Activated effector memory CD4-positive, alpha-beta T cell treated with Interleukin-2 at 50 U/mL for 16 hours (primary cell): ENCODE measurements around the gene PRAMEF1.
"Not testable (repeated sequence)": the region's sequence is repeated elsewhere in the genome, so short reads cannot be mapped to it uniquely, and the experiment has no call there.

Experiments
- DNase-seq: peaks from one replicate; pipeline ENCODE4 v3.0.0-alpha.2; 2020

Gene PRAMEF1, protein sequence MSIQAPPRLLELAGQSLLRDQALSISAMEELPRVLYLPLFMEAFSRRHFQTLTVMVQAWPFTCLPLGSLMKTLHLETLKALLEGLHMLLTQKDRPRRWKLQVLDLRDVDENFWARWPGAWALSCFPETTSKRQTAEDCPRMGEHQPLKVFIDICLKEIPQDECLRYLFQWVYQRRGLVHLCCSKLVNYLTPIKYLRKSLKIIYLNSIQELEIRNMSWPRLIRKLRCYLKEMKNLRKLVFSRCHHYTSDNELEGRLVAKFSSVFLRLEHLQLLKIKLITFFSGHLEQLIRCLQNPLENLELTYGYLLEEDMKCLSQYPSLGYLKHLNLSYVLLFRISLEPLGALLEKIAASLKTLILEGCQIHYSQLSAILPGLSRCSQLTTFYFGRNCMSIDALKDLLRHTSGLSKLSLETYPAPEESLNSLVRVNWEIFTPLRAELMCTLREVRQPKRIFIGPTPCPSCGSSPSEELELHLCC

DNA sequence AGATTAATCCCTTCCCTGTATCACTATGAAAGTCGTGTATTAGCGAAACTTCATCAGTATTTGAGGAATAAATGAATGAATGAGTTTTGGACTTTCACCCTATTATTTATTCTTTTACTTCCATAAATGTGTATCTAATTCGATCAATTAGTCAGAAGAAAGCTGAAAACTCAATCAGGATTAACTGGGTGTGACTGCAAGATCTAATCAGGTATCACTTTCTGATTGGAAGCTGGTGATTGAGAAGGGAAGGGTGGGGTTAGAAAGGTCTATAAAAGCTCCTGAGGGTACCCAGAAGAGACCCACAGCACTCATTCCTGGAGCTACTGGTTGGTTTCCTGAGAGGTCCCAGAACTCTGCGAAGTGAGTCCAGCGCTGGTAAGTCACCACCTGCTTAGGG lies at the start of gene PRAMEF1:
Gene PRAMEF1 (plus strand): TSS at position 301 of the 400 bp plus-strand sequence. CDS start 1,831 bp downstream, outside the sequence.
- not testable (repeated sequence) for DNase-seq

DNA sequence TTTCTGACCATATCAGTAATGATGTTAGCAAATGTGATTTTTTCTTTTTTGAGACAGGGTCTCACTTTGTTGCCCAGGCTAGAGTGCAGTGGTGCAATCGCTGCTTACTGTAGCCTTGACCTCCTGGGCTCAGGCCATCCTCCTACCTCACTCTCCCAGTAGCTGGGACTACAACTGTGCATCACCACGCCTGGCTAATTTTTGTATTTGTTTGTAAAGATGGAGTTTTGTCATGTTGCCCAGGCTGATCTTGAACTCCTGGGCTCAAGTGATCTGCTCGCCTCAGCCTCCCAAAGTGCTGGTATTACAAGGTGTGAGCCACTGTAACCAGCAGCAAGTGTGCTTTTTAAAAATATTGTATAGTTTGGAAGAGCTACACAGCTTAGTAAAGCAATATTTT lies 49.3 kb upstream of the PRAMEF1 start:
- DNase-seq, result no peak

DNA sequence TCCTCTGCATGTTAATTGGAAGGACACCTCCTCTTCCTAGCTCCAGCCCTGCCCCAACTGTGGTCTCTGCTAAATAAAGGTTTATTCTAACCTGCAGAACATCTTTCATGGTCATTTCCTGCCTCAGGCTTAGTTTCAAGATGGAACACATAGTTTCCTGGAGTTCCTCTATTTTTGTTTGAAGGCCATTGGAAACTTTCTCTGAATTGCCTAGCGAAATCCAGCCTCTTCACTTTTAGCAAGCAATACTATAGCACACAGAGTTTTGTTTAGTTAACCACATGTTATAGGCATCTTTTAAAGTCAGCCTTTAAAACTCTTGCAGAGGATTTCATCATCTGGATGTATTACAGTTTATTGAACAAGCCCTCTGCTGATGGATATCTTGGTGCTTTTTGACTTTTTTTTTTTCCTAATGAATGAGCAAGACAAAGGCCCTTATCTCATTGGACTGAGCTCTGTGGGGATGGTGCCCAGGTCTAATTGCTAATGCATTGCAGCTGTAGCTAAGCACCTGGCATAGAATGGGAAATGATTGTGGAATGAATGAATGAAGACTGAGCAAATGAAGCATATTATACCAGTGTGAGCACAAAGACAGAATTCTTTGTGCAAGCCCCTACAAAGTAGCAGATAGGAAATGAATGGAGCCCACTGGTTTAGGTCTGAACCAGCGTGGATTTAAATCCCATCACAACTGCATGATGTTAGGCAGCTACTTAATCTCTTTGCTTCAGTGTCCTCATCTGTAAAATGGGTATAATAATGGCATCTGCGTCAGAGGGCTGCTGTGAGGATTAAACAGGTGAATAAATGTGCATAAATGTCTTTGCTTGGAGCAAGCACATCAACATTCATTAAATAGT lies 45.8 kb upstream of the PRAMEF1 start:
- DNase-seq, result no peak

DNA sequence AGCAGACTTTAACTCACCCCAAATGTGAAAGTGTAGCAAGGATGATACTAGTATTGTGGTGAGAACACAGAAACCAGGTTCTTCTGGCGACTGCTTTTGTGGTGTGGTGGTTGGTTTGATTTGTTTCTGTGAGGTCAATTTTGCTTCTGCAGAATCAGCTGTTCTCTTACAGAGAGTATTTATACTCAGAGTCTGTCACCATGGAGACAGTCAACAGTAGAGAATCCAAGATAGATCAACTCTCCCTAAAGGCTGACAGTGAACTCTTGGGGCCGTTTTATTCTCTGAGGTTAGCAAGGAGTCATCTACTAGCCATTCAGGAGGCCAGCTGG lies 45.2 kb upstream of the PRAMEF1 start, which contains the start of gene CFAP107:
Gene CFAP107 (plus strand): TSS at position 209 of the 332 bp plus-strand sequence. CDS start 231 bp downstream, outside the sequence.
- DNase-seq, result no peak

DNA sequence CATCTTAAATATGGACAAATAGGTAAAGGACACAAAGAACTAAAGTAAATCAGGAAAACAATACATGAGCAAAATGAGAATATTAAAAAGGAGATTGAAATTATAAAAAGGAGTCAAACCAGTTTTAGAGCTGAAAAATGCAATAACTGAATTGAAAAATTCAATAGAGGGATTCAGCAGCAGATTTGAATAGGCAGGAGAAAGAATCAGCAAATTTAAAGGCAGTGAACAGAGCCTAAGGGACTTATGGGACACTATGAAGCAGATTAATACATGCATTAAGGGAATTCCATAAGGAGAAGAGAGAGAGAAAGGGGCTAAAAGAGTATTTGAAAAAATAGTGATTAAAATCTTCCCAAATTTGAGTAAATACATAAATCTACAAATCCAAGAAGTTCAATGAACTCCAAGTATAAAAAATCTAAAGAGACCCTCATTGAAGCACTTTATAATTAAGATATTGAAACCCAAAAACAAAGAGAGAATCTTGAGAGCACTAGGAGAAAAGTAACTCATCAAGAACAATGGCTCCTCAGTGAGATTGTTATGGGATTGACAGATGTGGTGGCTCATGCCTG lies 42.3 kb upstream of the PRAMEF1 start:
- DNase-seq, result no peak

DNA sequence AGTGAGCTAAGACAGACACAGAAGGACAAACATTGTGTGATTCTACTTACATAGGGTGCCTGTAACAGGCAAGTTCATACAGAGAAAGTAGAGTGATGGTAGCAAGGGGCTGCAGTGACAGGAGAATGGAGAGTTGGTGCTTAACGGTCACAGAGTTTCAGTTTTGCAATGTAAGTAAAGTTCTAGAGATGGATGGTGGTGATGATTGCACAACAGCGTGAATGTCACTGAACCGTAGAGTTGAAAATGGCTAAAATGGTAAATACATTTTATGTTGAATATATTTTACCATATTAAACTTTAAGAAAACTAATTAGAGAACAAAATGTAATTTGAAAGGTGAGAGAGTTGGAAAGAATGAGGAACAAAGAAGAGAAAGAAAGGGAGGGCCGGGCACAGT lies 36.5 kb upstream of the PRAMEF1 start:
- no peak for DNase-seq

DNA sequence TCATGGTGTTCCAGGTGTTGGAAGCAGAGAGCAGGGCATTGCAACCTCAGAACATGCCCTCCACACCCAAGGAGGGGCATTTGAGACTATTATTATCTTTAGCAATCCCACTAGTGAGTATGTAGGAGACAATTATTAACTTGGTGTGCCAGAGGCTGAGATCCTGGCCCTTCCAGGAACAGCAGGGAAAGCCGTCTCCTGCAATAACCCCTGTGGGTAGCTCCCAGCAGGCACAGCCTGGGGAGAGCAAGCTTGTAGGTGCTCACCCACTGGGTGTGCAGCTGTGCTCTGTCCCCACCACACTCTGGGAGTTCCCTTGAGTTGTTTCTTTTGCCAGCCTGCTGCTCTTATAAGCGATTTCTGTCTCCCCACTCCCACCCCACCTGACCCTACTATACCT lies 34.9 kb upstream of the PRAMEF1 start:
- DNase-seq, result no peak

DNA sequence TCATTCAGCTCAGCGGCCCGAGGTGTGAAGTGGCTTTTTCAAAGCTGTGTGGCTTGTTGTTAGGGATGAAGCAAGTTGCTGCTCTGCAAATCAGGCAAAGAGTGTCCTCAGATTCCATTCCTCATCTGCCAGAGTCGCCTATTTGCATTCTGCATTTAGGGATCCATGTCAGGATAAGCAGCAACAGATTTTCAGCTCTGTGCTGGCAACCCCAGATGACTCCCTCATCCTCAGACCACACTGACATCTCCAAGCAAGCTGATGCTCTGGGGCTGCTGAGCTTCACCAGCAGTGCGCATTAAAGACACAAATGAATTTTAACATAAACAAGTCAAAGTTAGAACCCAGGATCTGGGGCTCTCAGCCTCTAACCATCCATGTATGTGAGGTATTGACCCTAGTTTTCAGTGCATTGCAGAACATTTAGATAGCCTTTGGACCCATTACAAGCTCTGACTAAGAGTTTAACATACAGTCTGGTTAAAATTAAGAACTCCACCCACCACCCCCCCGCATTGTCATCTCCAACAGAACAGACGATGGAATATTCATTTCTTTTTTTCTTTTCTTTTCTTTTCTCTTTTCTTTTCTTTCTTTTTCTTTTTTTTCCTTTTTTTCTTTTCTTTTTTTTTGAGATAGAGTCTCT lies 34.3 kb upstream of the PRAMEF1 start:
- no peak for DNase-seq

DNA sequence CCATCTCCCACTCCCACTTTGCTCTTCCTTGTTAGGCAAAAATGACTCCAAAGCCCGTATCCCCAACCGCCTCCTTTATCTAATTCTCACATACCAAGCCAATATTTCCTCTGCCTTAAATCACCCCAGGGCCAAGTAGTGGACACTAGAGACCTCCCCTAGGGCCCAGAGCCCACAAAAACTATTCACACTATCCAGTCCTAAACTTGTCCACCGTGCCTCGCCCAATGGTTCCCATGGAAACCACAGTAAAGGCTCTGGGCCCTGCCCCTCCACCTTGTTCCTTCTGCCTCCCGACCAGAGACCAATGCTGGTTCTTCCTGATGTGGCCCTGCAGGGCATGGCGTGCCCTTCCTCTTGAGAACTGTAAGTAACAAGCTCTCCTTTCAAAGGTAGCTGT lies 33.4 kb upstream of the PRAMEF1 start:
- no peak for DNase-seq

DNA sequence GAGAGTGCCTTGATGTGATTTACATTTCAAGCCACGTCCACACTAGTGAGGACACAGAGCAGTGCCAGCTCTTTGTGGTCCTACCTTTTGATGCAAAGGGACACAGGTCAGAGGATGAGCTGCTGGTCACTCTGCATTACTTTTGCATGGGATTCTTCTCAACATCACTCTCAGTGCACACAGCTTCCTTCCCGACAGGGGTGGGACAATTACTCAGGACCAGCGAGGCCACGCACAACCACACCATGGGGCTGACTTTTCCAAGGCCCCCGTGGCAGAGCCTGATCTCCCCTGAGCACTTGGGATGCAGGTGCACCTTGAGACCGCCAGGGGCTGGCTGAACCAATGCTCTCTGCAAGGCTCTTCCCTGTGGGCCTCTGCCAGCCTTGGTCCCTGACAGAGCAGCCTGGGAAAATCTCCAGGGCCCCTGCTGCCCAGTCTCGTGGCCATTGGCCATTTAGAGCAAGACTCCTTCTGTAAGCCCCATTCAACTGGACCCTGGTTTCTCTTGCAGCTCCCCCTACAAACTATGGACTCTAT lies 30.9 kb upstream of the PRAMEF1 start:
- no peak for DNase-seq

DNA sequence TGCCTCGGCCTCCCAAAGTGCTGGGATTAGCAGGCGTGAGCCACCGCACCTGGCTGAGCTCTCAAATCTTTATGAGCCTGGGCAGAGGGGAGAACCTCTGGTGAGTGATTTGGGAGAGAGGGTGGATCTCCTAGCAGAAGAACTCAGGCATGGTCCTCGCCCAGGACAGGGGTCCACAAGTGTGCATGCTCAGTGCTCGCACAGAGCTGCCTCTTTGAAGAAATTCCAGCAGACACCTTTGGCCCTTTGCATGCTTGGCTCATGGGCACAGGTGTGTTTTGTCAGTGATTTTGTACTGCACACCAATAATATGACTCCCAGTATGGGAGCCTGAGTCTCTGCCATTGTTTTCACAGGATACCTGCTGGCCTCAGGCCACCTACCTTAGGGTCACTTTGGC lies 29.4 kb upstream of the PRAMEF1 start:
- no peak for DNase-seq

DNA sequence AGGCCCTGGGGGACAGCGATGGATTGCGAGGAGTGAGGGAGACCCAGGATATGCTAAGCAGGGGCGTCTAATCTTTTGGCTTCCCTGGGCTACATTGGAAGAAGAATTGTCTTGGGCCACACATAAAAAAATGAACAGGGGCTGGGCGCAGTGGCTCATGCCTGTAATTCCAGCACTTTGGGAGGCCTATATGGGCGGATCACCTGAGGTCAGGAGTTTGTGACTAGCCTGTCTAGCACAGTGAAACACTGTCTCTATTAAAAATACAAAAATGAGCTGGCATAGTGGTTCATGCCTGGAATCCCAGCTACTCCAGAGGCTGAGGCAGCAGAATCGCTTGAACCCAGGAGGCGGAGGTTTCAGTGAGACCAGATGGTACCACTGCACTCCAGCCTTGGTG lies 28.4 kb upstream of the PRAMEF1 start:
- no peak for DNase-seq

DNA sequence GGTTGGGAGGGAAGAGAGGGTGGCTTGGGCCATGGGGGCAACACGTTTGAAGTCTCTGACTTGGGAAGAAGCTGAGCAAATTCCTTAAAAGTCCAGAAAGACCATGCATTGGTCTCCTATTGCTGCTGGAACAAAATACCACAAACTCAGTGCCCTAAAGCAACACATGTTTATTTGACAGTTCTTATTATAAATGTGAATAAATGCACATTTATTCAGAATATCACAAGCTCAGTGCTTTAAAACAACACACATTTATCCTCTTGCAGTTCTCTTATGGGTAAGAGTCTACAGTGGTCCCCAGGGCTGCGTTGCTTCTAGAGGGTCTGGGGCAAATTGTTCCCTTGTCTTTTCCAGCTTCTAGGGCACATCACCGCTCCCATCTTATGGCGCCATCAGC lies 27.7 kb upstream of the PRAMEF1 start:
- no peak for DNase-seq

DNA sequence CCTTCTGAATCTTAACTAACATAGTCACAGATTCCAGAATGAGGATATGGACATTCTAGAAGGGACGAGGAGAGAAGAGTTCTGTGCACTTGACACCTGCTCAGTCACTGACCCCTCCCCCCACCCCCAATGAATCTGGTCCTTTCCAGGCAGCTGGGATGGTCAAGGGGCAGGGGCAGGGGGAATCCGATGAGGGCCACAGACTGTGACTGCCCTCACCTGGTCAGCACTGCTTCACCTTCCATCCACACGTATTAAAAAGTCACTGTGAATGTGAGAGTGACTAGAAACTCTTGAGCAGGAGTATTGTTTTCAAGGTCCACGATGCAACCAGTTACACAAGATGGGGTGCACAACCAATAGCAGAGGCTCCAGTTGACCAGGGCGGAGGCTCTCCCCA lies 27.2 kb upstream of the PRAMEF1 start:
- no peak for DNase-seq

DNA sequence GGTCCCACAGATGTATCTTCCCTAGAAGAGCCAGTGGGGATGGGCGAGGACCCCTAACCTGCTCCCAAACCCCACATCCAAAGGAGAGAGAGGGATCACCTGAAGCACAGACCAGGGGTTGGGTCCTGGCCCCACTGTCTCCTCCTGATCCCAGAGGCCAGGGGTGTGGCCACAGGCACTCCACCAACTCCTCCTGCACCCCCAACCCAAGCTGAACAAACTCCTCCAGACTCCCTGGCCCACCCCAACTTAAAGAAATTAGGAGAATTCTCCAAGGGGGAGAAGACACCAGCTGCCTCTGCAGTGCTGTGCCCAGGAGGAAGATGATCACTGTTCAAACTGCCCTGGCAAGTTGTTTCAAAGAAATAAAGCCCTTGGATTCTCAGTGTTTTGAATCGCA lies 22.2 kb upstream of the PRAMEF1 start:
- DNase-seq, result no peak

DNA sequence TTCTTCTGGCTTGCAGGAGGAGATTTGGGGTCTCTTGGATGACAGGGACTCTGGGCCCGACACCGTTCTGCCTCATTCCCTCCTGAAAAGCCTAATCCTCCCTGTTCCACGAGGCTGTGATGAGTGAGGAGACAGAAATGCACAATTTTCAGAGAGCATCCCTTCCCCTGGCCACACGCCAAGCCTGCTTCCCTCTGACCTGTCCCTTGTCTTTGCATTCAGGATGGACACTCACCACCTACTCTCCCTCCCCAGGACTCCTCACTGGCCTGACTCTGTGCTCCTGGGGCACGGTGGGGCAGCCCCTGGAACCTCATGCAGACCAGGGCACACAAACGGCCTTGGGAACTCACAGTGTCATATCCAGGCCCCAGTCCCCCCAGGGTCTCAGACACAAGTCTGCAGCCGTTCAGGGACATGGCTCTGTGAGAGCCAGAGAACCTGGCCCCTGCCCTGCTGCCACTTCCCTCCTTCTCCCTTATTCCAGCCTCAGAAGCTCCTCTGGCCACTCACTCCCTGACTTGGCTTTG lies 21.2 kb upstream of the PRAMEF1 start:
- DNase-seq, result no peak

DNA sequence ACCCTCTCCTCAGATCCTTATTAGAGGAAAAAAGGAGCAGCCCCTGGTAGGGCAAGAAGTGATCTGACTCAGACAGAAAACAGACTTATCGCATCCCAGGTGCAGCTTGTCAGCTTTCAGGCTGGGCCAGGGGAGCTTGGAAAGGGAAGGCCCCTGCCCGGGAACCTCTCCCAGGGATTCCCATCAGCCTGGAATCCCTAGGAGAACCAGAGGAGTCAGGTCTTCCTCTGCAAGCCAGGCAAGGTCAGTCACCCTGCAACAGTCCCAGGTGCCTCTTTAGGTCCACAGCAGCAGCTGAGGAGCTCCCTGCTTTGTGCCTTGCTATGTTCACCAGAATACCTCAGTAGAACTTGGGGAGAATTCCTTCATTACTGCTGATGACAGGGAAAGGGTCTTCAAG lies 20.6 kb upstream of the PRAMEF1 start:
- no peak for DNase-seq

DNA sequence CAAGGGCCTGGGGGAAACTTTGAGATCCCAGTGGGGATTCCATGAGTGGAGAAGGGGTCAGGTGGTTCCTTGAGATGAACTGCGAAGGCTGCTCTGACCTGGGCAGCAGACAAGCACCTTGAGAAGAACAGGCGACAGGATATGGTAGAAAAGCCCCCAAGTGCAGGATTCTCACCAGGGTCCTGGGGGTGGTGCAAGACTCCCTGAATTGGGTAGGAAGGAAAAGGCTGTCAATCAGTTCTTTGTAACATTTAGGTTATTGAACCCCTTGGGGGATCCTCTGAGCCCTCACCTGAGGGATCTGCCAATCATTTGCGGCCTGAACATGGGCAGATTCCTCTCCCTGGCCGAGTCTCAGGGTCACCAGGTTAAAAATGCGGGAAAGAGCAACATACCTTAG lies 20.0 kb upstream of the PRAMEF1 start:
- no peak for DNase-seq

DNA sequence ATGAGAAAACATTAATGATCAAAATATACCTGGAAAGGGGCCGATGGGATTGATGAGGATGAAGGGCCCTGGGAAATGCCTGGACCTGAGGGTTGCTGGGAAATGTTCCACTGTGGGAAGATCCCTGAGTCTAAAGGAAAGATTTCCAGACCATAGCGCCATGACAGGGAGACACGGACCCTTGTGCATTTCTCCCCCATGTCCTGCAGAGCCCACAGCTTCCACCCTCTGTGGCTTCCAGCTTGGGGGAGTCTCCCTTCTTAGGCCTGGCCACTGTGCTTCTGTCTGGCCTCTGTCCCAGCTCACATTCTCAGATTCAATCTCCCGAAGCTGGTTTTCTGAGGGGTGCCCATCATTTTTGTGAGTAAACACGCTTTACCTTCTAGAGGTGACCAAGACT lies 18.7 kb upstream of the PRAMEF1 start:
- DNase-seq, result no peak

DNA sequence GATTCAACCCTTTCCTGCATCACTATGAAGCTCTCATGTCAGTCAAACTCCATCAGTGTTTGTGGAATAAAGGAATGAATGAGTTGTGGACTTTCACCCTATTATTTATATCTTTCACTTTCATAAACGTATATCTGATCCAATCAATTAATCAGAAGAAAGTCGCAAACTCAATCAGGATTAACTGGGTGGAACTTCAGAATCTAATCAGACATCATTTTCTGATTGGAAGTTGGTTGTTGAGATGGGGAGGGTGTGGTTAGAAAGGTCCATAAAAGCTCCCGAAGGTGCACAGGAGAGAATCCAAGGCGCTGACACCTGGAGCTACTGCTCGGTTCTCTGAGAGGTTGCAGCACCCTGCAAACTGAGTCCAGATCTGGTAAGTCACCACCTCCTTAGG lies 17.8 kb upstream of the PRAMEF1 start, which contains the start of gene PRAMEF12:
Gene PRAMEF12 (plus strand): TSS at position 301 of the 400 bp plus-strand sequence. CDS start 1,130 bp downstream, outside the sequence.
- DNase-seq, result no peak

DNA sequence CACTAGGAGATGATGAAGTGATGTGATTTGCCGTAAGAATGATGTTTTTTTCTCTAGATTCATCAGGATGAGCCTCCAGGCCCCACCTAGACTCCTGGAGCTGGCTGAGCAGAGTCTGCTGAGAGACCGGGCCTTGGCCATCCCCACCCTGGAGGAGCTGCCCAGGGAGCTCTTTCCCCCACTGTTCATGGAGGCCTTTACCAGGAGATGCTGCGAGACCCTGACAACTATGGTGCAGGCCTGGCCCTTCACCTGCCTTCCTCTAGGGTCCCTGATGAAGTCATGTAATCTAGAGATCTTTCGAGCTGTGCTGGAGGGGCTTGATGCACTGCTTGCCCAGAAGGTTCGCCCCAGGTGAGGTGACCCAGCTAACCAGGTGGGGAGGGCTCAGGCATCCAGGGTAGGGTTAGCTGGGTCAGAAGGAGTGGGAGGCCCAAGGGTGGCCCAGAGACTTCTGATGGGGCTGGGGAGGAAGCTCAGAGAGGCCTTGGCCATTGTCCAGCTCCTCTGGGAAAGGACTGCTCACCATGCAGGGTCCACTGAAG lies 16.3 kb upstream of the PRAMEF1 start:
- no peak for DNase-seq

DNA sequence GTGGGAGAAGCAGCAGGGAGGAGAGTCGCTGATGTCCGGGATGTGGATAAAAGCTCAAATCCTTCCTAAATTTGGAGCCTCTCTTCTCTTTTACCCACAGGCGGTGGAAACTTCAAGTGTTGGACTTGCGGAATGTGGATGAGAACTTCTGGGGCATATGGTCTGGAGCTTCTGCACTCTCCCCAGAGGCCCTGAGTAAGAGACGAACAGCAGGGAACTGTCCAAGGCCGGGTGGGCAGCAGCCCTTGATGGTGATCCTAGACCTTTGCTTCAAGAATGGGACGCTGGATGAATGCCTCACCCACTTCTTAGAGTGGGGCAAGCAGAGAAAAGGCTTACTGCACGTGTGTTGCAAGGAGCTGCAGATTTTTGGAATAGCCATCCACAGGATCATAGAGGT lies 15.8 kb upstream of the PRAMEF1 start:
- DNase-seq, result no peak
